ENCODE data around the gene GLIS1. TPM values are rescaled to one million over a fixed set of nuclear protein-coding genes. Genes with fewer than 3 reads are reported as not detected.

The GLIS1 gene
- total and polyA plus RNA-seq, 8 donors, result 0.06 to 0.26 (median 0.13) TPM; not detected in 4

DNA sequence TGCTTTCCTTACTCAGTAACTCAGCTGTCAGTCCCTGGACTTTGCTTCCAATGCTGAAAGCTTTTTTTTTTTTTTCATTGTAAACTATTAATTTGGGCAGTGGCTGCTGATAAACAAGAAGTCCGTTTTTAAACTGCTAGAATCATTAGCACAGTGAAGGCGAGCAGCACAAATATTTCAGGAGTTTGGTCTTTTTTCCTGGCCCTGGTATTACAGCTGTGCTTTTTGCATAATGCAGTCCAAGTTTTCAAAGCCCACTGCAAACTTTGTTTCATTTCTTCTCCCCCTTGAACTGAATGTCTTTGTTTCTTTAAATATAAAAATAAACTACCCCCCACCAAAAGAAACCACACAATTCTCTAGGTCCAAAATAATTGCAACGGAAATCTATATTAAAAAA is 6.6 kb downstream of the GLIS1 start:
- whole genome bisulfite sequencing, 2 donors, result 29% methylated on average over 3 of the region's 3 CpGs
- ATAC-seq (no peak), FAIRE-seq (no peak), DNase-seq (no peak)
- no peak overlapping the region for H3K4me3 ChIP-seq
- intact Hi-C loops (cut with DNase I), result no loop called here
- peaks cover 0 to 4% (median 0%) of the 10 kb centered on the region in 4 donors for H3K27me3 ChIP-seq
- no peaks in the 10 kb centered on the region for H3K4me1 ChIP-seq
- TF ChIP-seq CTCF (IDR thresholded peaks at IDR 0.05), result no peak
- H3K36me3 ChIP-seq, result no peaks in the 10 kb centered on the region
- H3K9me3 ChIP-seq, result no peaks in the 10 kb centered on the region
- no peak overlapping the region for H3K27ac ChIP-seq

GRCh38 chr1:53731779-53732305 is 7.1 kb downstream of the GLIS1 start:
- FAIRE-seq (no peak), DNase-seq (no peak)

GRCh38 chr1:53731043-53731600 is 7.8 kb downstream of the GLIS1 start:
- no peak for ATAC-seq
- no peak overlapping the region for H3K27ac ChIP-seq

More at GRCh38 chr1:53731779-53732305, 7.1 kb downstream of the GLIS1 start:
- ATAC-seq, result no peak
- no peaks in the 10 kb centered on the region for H3K27me3 ChIP-seq
- 81 to 84% methylated on average over 8 of the region's 8 CpGs for WGBS, 2 donors
- no peaks in the 10 kb centered on the region for H3K4me1 ChIP-seq
- TF ChIP-seq CTCF (IDR thresholded peaks at IDR 0.05), result no peak
- H3K9me3 ChIP-seq, result no peaks in the 10 kb centered on the region
- no peak overlapping the region for H3K4me3 ChIP-seq
- intact Hi-C loops (cut with DNase I), result no loop called here
- H3K27ac ChIP-seq, result no peak overlapping the region
- no peaks in the 10 kb centered on the region for H3K36me3 ChIP-seq

DNA sequence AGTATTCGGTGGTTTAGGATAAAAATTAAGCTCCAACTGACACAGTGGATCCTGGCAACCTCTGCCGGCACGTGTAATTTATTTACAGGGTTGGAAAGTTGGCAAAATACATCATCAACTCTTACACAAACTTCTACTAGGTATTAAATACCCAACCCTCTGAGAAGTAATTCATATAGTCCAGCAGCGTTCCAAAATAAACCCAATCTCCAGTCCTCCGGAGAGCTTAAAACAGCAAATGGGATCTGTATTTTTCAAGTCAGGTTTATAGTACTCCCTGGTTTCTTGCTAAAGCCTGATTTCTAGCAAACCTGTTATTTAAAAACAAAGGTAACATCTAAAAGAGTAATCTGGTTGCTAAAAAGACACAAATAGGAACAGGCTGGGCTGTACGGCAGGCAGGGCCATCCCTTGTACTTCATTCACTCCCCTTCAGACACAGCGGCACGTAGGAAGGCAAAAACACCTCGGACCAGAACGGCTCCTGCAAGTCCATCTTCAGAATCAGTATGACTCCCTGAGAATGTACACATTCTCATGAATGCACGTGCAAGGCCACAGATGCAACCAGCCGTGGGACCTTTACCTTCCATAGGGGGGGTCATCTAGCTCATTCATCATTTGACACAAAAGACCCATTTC is 8.6 kb downstream of the GLIS1 start:
- DNase-seq (no peak), ATAC-seq (no peak), FAIRE-seq (no peak)
- intact Hi-C loops (cut with DNase I), result no loop called here
- 61 to 65% methylated on average over 12 of the region's 12 CpGs for WGBS, 2 donors
- H3K4me3 ChIP-seq, result no peak overlapping the region
- H3K4me1 ChIP-seq, result no peaks in the 10 kb centered on the region
- no peaks in the 10 kb centered on the region for H3K36me3 ChIP-seq
- no peak overlapping the region for H3K27ac ChIP-seq
- no peaks in the 10 kb centered on the region for H3K9me3 ChIP-seq
- H3K27me3 ChIP-seq, result no peaks in the 10 kb centered on the region
- TF ChIP-seq CTCF (IDR thresholded peaks at IDR 0.05), result no peak

More at GRCh38 chr1:53731043-53731600, 7.8 kb downstream of the GLIS1 start:
- no peaks in the 10 kb centered on the region for H3K4me1 ChIP-seq
- DNase-seq (no peak), FAIRE-seq (no peak)
- WGBS, 2 donors, result 81 to 89% methylated on average over 10 of the region's 10 CpGs
- H3K9me3 ChIP-seq, result no peaks in the 10 kb centered on the region
- H3K27me3 ChIP-seq, result no peaks in the 10 kb centered on the region
- intact Hi-C loops (cut with DNase I), result no loop called here
- H3K36me3 ChIP-seq, result no peaks in the 10 kb centered on the region
- no peak for TF ChIP-seq CTCF (IDR thresholded peaks at IDR 0.05)
- H3K4me3 ChIP-seq, result no peak overlapping the region
